SH-SY5Y (cell line): ENCODE measurements around the gene ATP5F1E.

Source experiments
- GATA2 ChIP-seq: IDR thresholded peaks from 2 replicates; pipeline ENCODE4 v1.6.1; 2011; ENCODE audit warnings: mild to moderate bottlenecking, low read depth, low read length
- GATA3 ChIP-seq: IDR thresholded peaks from 2 replicates; pipeline ENCODE4 v1.6.1; 2011; ENCODE audit warnings: low read depth, mild to moderate bottlenecking, low read length, moderate library complexity

DNA sequence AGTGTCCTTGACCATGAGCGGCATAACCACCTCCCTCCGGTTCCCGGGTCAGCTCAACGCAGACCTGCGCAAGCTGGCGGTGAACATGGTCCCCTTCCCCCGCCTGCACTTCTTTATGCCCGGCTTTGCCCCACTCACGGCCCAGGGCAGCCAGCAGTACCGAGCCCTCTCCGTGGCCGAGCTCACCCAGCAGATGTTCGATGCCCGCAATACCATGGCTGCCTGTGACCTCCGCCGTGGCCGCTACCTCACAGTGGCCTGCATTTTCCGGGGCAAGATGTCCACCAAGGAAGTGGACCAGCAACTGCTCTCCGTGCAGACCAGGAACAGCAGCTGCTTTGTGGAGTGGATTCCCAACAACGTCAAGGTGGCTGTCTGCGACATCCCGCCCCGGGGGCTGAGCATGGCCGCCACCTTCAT is 8.0 kb downstream of the ATP5F1E start:
- TF ChIP-seq GATA3 (no peak), GATA2 (no peak)
